NCI-H524 treated with DMSO at 0.1 percent for 48 hours (cell line): ENCODE measurements around the gene DLG3.
"Not testable (repeated sequence)": the region's sequence is repeated elsewhere in the genome, so short reads cannot be mapped to it uniquely, and the experiment has no call there.

ENCODE experiments used
- DNase-seq: peaks from one replicate; lab custom pipeline; 2025; lab: John Stamatoyannopoulos, UW

DLG3 gene

DNA sequence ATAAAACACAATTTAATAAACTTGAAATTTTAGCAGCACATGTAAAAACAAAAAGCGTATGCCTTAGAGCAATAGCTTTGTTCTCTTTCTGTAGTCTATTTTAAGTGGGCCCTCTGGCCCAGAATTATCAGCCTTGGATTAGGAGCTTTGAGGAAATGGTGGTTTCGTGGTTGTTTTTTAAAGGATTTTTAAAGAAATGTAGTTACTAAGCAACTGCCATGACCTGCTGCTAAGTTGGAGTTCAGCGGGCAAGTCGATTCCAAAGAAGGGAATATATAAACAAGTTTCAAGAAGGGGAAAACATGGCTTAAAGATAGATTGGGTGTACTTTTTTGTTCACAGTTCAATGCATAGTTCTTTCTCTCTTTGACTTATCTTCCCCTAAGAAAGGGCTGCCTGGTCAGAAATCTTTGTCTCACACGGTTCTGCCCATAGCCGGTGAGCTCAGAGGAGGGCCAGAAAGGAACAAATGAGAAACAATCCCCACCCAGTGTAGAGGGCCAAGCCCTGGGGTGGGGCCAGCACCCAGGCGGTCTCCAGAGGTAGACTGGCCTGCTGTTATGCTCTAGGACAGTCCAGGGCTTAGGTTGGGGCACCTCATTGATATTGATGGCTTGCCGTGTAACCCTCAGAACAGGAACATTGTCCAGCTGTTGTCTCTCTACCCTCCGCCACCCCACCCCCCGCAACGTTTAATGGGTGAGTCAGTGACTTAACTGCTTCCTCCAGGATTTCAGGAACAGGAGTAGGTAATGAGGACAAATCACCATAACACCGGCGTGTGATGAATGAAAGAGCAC is 32.5 kb downstream of the DLG3 start:
- no peak for DNase-seq

- DNase-seq, result no peak
These were observed 33.1 kb downstream of the DLG3 start for GRCh38 chrX:70477734-70478075.

DNA sequence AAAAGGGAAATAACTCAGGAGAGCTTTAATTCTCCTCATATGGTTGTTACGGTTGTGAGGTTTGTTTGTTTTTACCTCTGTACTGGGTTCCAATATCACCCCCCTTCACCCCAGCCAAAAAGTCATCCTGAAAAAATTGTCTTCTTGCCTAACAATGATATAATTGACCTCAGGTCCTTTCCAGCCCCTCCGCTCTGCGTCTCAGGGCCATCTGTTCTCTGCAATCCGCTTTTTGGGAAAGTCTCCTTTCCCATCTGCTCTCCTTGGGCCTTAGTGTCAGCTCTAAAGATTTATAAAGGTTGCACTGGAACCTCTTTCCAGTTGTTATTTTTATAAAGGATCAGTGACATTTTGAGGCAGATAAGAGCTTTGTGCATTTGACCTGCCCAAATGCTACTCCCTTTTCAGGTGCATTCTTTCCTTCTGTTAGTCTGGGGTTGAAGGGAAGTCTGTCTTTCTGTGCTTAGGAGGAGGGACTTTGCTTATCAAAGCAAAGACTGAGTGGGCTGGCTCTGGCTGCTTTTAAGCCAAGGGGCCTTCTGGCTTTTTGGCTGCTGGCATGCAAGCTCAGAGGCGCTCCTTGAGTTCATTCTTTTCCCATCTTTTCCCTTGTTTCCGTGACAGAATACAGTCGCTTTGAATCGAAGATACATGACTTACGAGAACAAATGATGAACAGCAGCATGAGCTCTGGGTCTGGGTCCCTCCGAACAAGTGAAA is 34.1 kb downstream of the DLG3 start:
- DNase-seq, result peak; percentile 71

GRCh38 chrX:70479247-70479921 is 34.7 kb downstream of the DLG3 start:
- DNase-seq, result no peak

DNA sequence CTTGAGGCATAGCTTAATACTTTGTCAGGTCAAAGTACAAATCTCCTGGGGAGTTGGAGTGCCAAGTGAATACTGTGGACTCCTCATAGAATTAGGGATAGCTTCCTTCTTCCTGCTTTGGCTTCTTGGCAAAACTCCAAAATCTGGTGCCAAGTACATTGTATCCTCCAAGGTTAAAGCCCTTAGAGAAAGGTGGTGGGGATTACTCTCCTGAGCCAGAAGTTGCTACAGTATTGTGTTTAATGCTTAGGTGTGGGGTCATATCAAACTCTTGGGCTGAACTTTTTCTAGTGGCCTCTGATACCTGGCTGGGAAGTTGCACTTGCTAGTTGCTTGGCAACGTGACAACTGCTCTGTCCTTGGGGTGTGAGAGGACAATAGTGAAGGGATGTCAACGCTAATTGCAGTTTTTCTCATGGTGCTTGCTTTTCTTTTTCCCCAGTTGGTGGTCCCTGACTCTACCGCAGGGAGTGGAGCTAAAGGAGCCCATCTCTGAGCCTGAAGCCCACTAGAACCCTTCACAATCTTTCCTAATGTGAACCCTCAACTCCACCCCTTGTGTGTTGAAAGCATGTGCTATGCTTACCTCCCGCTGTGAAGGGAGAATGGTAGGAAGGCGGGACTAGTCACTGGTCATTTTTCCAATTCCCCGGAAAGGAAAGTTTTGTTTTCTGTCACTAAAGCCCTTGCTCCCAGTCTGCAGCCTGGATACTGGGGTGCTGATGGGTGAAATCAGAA is 35.5 kb downstream of the DLG3 start:
- DNase-seq, result no peak

- DNase-seq, result no peak
These were observed 36.0 kb downstream of the DLG3 start for GRCh38 chrX:70480660-70481018.

GRCh38 chrX:70481471-70482270 is 37.0 kb downstream of the DLG3 start:
- no peak for DNase-seq

DNA sequence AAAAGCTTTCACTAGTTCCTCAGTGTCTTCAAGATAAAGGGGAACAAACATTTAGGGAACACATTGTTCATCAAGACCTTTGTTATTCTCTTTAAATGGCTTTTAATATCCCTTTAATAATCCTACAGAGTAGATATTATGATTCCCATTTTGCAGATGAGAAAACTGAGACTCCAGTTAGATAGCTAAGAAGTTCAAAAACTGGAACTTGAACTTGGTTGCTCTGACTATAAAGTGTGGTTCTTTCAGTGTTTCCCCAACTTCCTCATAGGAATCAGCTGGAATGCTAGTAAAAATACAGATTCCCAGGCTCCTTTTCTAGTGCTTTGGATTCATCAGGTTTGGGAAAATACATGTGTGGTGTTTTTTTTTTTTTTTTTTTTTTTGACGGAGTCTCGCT is 37.7 kb downstream of the DLG3 start:
- no peak for DNase-seq

DNA sequence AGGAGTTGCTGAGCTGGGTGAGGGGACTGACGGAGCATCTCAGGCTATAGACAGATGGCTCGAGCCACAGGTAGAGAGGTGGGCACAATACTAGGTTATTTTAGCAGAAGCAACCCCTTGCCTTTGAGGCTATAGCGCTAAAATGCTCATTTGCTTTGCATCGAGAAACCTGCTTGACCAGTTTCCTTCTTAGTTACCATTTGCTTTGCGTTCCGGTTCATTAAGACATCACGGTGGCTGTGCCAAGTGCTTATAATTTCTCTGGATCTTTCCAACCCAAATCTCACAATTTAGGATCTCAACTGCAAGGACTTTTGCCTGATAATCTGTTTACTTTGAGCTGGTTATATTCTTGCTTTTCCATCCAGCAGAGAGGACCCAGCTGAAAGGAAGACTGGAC is 40.8 kb downstream of the DLG3 start:
- DNase-seq, result no peak

DNA sequence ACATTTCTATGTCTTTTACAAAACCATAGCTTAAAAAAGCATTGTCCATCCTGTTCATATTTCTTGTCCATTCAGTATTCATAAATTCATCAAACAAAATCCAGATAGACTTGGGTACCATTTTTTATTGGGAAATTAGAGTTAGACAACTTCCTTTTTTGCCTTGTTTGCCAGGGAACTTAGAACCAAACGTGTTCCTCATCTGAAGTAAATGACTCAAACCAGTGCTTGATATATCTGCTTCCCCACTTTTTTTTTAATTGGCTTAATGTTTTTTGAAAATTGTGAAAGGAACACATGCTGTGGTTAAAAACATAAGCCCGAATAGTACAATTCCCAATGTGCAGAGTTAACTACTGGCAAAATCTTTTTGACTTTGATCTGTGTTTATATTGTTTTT is 44.2 kb downstream of the DLG3 start:
- DNase-seq, result no peak

DNA sequence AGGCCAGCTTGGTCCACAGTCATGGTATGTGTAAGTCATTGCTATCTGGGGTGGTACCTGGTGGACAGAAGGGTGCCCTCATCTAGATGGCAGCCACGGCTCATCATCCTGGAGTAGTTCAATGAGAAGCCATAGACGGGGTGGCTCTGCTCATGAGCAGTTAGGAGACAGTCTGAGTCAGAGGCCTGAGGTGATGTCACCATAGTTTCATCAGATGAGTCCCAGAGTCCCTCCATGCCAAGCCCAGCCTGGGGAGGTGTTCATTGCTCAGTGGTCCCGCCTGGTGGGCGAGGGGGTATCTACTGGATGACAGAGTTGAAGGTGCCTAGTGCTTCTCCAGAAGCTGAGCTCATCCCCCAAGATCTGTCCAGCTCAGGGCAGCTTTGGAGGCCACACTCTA is 49.8 kb downstream of the DLG3 start:
- no peak for DNase-seq

- no peak for DNase-seq
These were observed 51.9 kb downstream of the DLG3 start for GRCh38 chrX:70496491-70496890.

- no peak for DNase-seq
These were observed 52.4 kb downstream of the DLG3 start for GRCh38 chrX:70497026-70497425.

DNA sequence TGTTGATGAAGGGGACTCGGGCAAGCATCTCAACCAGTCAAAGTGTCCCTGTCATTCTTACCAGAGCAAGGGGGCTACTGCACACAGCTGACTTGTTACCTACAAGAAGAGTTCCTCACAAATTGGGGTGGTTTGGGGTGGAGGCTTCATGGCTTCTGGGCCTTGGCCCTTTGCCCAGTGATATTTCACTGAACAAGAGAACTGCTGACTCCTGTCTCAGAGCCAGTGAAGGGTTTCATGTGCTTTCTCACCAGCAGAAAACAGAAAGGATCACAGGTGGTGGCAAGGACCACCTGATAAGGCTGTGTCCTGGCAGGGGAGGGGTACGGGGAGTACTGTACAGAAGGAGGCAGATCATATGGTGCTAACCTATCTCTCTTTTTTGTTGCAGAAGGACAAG is 53.5 kb downstream of the DLG3 start:
- DNase-seq, result no peak

- no peak for DNase-seq
These were observed 56.2 kb downstream of the DLG3 start for GRCh38 chrX:70500826-70501225.

DNA sequence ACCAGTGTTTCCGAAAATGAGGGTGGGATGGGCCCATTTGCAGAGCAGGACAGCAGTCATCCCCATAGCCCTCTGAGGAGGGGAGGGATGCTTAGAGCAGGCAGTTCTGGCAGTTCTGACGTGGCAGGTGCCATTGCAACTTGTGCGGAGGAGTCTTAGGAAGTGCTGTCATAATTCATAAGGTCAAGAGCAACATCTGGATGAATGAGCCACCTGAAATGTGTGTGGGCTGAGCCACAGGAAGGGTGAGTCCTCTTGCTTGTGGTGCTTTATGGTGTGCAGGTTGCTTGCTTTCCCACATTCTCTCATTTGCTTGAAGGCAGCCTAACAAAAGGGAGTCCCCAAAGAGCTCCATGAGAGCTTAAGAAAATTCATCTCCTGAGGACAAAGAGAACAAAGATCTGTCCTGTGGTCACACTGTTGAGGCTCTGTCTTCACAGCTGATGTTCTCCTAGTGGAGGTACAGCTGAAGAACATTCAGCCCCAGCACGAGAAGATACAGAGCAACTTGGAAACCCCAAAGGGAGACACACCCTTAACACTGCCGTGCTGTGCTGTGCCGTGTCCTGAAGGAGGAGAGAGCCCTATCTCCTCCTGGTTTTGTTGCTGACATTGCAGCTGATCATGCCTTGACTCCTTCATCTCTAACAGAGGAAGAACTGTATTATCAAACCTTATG is 60.3 kb downstream of the DLG3 start:
- no peak for DNase-seq

DNA sequence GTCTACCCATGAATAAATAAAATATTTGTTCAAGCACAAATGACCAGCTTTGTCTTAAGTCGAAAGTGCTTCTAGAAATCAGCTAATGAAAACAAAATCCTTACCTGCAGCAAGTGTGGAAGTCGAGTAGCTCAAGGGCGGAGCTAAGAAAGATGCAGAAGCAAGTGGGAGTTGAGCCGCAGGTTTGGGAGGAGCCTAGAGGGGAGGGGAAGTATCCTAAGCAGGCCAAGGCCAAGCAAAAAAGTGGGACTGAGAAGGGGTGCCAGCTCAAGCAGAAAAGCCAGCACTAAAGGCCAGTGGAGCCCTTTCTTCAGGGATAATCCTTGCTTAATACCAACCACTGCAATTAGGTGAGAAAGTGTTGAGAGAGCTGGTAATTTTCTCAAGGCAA is 60.8 kb downstream of the DLG3 start:
- no peak for DNase-seq

- DNase-seq, result no peak
These were observed 63.8 kb downstream of the DLG3 start for GRCh38 chrX:70508296-70508911.

DNA sequence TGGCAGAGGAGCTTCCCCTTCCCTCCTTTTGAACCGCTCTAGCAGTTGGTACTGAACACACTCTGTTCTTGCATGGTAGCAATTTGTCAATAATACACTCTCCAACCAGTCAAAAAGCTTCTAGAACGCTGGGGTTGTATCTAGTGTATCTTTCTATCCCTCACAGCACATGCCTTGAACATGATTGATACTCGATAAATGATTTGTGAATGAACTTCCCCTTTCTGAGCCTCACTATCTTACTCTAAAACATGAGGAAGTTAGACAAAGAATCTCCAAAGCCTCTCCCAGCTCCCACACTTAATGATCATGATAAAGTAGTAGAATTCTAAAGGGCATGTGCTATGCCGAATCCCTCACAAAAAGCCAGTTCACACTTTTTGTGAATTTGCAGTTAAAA is 64.4 kb downstream of the DLG3 start:
- no peak for DNase-seq

DNA sequence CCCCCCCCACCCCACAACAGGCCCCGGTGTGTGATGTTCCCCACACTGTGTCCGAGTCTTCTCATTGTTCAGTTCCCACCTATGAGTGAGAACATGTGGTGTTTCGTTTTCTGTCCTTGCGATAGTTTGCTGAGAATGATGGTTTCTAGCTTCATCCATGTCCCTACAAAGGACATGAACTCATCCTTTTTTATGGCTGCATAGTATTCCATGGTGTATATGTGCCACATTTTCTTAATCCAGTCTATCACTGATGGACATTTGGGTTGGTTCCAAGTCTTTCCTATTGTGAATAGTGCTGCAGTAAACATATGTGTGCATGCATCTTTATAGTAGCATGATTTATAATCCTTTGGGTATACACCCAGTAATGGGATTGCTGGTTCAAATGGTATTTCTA is 70.6 kb downstream of the DLG3 start:
- not testable (repeated sequence) for DNase-seq

- DNase-seq, result not testable (repeated sequence)
These were observed 71.1 kb downstream of the DLG3 start for GRCh38 chrX:70515692-70516091.
